GM10266 (cell line): ENCODE measurements around the gene TRAPPC3L.
"Not testable (repeated sequence)": the region's sequence is repeated elsewhere in the genome, so short reads cannot be mapped to it uniquely, and the experiment has no call there.

Experiments
- DNase-seq: peaks from one replicate; pipeline ENCODE4 v3.0.0; 2012; ENCODE audit errors: extremely low spot score
- TF ChIP-seq, protein P1 (sequence below): IDR thresholded peaks from 2 replicates; pipeline ENCODE4 v1.5.1; 2012; ENCODE audit warnings: mild to moderate bottlenecking, low read depth; ENCODE audit not compliant: control insufficient read depth, insufficient read depth; ENCODE audit errors: missing control alignments

The TRAPPC3L gene

GRCh38 chr6:116500969-116501433 is 44.5 kb downstream of the TRAPPC3L start:
- no peak for DNase-seq
- TF ChIP-seq, protein P1, sequence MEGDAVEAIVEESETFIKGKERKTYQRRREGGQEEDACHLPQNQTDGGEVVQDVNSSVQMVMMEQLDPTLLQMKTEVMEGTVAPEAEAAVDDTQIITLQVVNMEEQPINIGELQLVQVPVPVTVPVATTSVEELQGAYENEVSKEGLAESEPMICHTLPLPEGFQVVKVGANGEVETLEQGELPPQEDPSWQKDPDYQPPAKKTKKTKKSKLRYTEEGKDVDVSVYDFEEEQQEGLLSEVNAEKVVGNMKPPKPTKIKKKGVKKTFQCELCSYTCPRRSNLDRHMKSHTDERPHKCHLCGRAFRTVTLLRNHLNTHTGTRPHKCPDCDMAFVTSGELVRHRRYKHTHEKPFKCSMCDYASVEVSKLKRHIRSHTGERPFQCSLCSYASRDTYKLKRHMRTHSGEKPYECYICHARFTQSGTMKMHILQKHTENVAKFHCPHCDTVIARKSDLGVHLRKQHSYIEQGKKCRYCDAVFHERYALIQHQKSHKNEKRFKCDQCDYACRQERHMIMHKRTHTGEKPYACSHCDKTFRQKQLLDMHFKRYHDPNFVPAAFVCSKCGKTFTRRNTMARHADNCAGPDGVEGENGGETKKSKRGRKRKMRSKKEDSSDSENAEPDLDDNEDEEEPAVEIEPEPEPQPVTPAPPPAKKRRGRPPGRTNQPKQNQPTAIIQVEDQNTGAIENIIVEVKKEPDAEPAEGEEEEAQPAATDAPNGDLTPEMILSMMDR = no peak

GRCh38 chr6:116497113-116497676 is 48.3 kb downstream of the TRAPPC3L start:
- TF ChIP-seq, protein P1 = no peak
- DNase-seq = no peak

DNA sequence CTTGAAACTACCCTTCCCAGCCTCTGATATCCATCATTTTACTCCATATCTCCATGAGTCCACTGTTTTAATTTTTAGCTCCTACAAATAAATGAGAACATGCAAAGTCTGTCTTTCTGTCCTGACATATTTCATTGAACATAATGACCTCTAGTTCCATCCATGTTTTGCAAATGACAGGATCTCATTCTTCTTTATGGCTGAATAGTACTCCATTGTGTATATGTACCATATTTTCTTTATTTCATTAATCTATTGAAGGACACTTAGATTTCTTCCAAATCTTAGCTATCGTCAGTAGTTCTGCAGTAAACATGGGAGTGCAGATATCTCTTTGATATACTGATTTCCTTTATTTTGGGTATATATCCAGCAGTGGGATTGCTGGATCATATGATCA is 50.3 kb downstream of the TRAPPC3L start:
- not testable (repeated sequence) for DNase-seq

- TF ChIP-seq, protein P1 = no peak
- no peak for DNase-seq
Observed at GRCh38 chr6:116492331-116493067, 53.0 kb downstream of the TRAPPC3L start.

GRCh38 chr6:116491610-116492330 is 53.7 kb downstream of the TRAPPC3L start:
- TF ChIP-seq, protein P1 = no peak
- no peak for DNase-seq

DNA sequence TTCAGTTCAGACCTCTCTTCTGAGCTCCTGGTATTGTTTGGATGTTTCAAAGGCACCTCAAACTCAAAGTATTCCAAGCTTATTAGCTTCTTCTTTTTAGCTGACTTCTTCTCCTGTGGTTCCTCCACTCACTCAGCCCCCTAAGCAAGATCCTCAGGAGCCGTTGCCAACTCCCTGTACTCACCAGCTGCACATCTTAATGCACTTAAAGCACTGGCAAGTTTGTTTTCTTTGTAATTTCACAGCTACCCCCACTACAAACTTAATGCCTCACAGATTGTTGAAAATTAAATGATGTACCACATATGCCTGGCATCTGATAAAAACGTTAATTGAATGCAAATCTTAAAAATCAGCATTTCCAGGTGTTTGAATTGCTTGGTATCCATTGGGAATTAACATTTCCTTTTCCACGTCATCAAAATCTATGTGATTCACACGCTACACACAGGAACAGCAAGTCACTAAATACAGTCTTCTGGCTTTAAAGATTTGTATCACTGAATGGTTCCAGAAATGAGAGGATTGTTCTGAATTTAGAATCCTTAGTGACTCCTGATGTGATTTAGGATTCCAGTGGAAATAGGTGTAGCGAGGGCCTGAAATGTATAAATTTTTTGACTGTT is 59.8 kb downstream of the TRAPPC3L start:
- TF ChIP-seq, protein P1 = no peak
- DNase-seq = no peak

DNA sequence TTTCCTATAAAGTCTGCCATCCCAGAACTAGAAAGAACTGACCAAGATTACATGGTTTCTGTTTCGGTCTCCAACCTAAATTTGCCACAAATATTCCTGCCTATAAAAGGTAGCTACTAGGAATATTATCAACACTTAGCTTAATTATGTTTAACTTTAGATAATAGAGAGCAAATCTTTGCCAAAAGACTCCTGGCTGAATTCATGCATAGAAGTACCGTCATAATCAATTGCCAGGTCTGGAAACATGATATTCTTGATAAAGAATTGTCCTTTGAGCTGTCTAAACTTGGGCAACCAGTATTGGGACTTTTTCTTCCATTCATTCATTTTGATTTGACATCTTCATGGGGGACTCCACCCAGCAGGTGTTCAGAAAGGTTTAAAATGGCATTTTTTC is 61.9 kb downstream of the TRAPPC3L start:
- TF ChIP-seq, protein P1 = no peak

More for the DNA sequence above, 61.9 kb downstream of the TRAPPC3L start:
- DNase-seq = no peak
